ENCODE data around the gene CFAP410.

GRCh38 chr21:44319407-44320065 is 19.7 kb downstream of the CFAP410 start:
- TF ChIP-seq CTCF (conservative IDR thresholded peaks at IDR 0.05; ENCODE audit: low read depth, low read length) (no peak), FOS (IDR thresholded peaks at IDR 0.05; ENCODE audit: low read depth, low read length) (no peak), MXI1 (IDR thresholded peaks at IDR 0.05; ENCODE audit: borderline replicate concordance, low read depth, low read length) (no peak), MAZ (IDR thresholded peaks at IDR 0.05; ENCODE audit: borderline replicate concordance, low read depth, low read length) (no peak), POLR2A (IDR thresholded peaks at IDR 0.05; ENCODE audit: low read depth, low read length) (no peak), RCOR1 (IDR thresholded peaks at IDR 0.05; ENCODE audit: insufficient replicate concordance, low read length) (no peak), RAD21 (IDR thresholded peaks at IDR 0.05; ENCODE audit: low read length) (no peak), ELK1 (IDR thresholded peaks at IDR 0.05; ENCODE audit: borderline replicate concordance, low read depth, low read length) (no peak), CEBPB (IDR thresholded peaks at IDR 0.05; ENCODE audit: low read depth, low read length) (no peak)
